ENCODE data around the gene CDK8. TPM values are rescaled to one million over a fixed set of nuclear protein-coding genes. Genes with fewer than 3 reads are reported as not detected.
"Not testable (repeated sequence)": the region's sequence is repeated elsewhere in the genome, so short reads cannot be mapped to it uniquely, and the experiment has no call there.

CDK8 gene
- polyA plus RNA-seq, 3 donors = 3.0 to 10.9 (median 3.3) TPM

DNA sequence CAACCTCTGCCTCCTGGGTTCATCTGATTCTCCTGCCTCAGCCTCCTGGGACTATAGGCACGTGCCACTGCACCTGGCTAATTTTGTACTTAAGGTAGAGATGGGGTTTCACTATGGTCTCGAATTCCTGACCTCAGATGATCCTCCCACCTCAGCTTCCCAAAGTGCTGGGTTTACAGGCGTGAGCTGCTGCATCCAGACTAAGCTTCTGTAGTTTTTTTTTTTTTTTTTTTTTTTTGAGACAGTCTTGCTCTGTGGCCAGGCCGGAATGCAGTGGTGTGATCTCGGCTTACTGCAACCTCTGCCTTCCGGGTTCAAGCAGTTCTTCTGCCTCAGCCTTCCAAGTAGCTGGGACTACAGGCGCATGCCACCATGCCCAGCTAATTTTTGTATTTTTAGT, 34.9 kb downstream of the CDK8 start:
- H3K27ac ChIP-seq (ENCODE audit: low read depth in 1 of 2, low read length in 2 of 2); H3K4me3 Mint-ChIP-seq; intact Hi-C loops (cut with micrococcal nuclease); H3K9me3 ChIP-seq (replicated peaks in 1 of 2; ENCODE audit: control insufficient read depth in 1 of 2, insufficient read depth in 1 of 2, low read length in 2 of 2); H3K36me3 ChIP-seq (replicated peaks in 1 of 2; ENCODE audit: control insufficient read depth in 1 of 2, insufficient read depth in 2 of 2, low read length in 2 of 2); H3K9ac ChIP-seq (ENCODE audit: insufficient read depth, low read length, poor library complexity, severe bottlenecking); H3K4me3 ChIP-seq (replicated peaks in 1 of 3; ENCODE audit: low read depth in 2 of 3, low read length in 3 of 3); H3K79me2 ChIP-seq (ENCODE audit: insufficient read depth, low read length); H3K4me2 ChIP-seq (replicated peaks; ENCODE audit: extremely low read depth, low read length, poor library complexity, severe bottlenecking); DNase-seq; H2AFZ ChIP-seq (ENCODE audit: insufficient read depth, low read depth, low read length, poor library complexity, severe bottlenecking); H3K36me3 Mint-ChIP-seq; H4K20me1 ChIP-seq (ENCODE audit: insufficient read depth, low read length); H3K27ac Mint-ChIP-seq; H3K4me1 ChIP-seq (ENCODE audit: control insufficient read depth in 1 of 2, insufficient read depth in 2 of 2, low read length in 2 of 2); H3K27me3 Mint-ChIP-seq (ENCODE audit: low read depth in 3 of 3); H3K27me3 ChIP-seq (ENCODE audit: control insufficient read depth in 2 of 2, insufficient read depth in 2 of 2, low read length in 2 of 2); H3K4me1 Mint-ChIP-seq: not testable (repeated sequence)
- H3K9me3 Mint-ChIP-seq = peaks cover 4 to 22% (median 10%) of the 10 kb centered on the region in 7 donors
- WGBS (ENCODE audit: insufficient coverage) = 100% methylated on average over 1 of the region's 7 CpGs

DNA sequence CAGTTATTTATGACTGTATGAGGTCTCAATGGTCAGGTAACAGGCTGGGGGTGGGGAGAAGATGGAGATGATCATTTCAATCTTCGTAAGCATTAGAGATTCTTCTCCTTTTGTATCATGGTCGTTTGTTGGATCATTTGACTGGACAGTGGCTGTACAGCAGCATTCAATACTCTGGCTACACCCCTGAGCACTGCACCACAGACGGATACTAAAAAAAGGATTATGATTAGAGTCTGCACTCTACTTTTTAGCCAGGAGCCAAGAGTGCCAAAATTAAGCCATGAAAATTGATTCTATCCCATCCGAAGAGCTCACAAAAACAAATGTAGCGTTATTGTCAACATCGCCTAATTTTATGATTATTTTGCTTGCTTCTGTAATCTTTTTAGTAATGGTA, 41.9 kb downstream of the CDK8 start:
- H3K36me3 Mint-ChIP-seq = peaks cover 5 to 6% of the 10 kb centered on the region in 2 donors
- Histone ChIP-seq H3K36me3 (replicated peaks in 1 of 2; ENCODE audit: control insufficient read depth in 1 of 2, insufficient read depth in 2 of 2, low read length in 2 of 2) (no peaks in the 10 kb centered on the region), H3K4me1 (ENCODE audit: control insufficient read depth in 1 of 2, insufficient read depth in 2 of 2, low read length in 2 of 2) (no peaks in the 10 kb centered on the region), H3K4me3 (replicated peaks in 1 of 3; ENCODE audit: low read depth in 2 of 3, low read length in 3 of 3) (no peak overlapping the region), H3K27ac (ENCODE audit: low read depth in 1 of 2, low read length in 2 of 2) (no peak overlapping the region), H3K9ac (ENCODE audit: insufficient read depth, low read length, poor library complexity, severe bottlenecking) (no peak overlapping the region), H3K9me3 (replicated peaks in 1 of 2; ENCODE audit: control insufficient read depth in 1 of 2, insufficient read depth in 1 of 2, low read length in 2 of 2) (peaks cover 0 to 6% of the 10 kb centered on the region in 2 donors), H3K27me3 (ENCODE audit: control insufficient read depth in 2 of 2, insufficient read depth in 2 of 2, low read length in 2 of 2) (no peaks in the 10 kb centered on the region), H3K4me2 (replicated peaks; ENCODE audit: extremely low read depth, low read length, poor library complexity, severe bottlenecking) (no peak overlapping the region), H2AFZ (ENCODE audit: insufficient read depth, low read depth, low read length, poor library complexity, severe bottlenecking) (no peak overlapping the region), H4K20me1 (ENCODE audit: insufficient read depth, low read length) (peaks cover 20% of the 10 kb centered on the region), H3K79me2 (ENCODE audit: insufficient read depth, low read length) (peaks cover 16% of the 10 kb centered on the region)
- no peaks in the 10 kb centered on the region for H3K27me3 Mint-ChIP-seq (ENCODE audit: low read depth in 3 of 3)
- H3K27ac Mint-ChIP-seq = no peak overlapping the region
- peaks cover 5 to 16% (median 8%) of the 10 kb centered on the region in 7 donors for H3K9me3 Mint-ChIP-seq
- H3K4me3 Mint-ChIP-seq = no peak overlapping the region
- WGBS (ENCODE audit: insufficient coverage) = 94% methylated on average over 2 of the region's 6 CpGs
- DNase-seq = no peak
- TF ChIP-seq, protein P1, sequence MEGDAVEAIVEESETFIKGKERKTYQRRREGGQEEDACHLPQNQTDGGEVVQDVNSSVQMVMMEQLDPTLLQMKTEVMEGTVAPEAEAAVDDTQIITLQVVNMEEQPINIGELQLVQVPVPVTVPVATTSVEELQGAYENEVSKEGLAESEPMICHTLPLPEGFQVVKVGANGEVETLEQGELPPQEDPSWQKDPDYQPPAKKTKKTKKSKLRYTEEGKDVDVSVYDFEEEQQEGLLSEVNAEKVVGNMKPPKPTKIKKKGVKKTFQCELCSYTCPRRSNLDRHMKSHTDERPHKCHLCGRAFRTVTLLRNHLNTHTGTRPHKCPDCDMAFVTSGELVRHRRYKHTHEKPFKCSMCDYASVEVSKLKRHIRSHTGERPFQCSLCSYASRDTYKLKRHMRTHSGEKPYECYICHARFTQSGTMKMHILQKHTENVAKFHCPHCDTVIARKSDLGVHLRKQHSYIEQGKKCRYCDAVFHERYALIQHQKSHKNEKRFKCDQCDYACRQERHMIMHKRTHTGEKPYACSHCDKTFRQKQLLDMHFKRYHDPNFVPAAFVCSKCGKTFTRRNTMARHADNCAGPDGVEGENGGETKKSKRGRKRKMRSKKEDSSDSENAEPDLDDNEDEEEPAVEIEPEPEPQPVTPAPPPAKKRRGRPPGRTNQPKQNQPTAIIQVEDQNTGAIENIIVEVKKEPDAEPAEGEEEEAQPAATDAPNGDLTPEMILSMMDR (IDR thresholded peaks at IDR 0.05) = no peak
- intact Hi-C loops (cut with micrococcal nuclease) = no loop called here
- no peaks in the 10 kb centered on the region for H3K4me1 Mint-ChIP-seq
